GM12864 (cell line): ENCODE measurements around the gene ACAP1.
A peak's percentile ranks its signal among the peaks of the same experiment; 100 is the strongest.

ENCODE experiments used
- DNase-seq: peaks from one replicate; pipeline ENCODE4 v3.0.0-alpha.2; 2011; ENCODE audit warnings: low read depth
- H3K4me3 ChIP-seq: 2 replicates; pipeline ENCODE4 v1.5.1; 2011; ENCODE audit warnings: mild to moderate bottlenecking, low read depth, low read length, control low read depth
- TF ChIP-seq, protein P1 (sequence below): IDR thresholded peaks from 2 replicates; pipeline ENCODE4 v1.5.1; 2011; ENCODE audit warnings: low read depth, mild to moderate bottlenecking, moderate library complexity, low read length, control low read depth, inconsistent platforms; ENCODE audit errors: missing control alignments

Gene ACAP1

GRCh38 chr17:7293159-7293558 lies 43.2 kb upstream of the ACAP1 start:
- no peak overlapping the region for H3K4me3 ChIP-seq
- no peak for DNase-seq
- TF ChIP-seq, protein P1, sequence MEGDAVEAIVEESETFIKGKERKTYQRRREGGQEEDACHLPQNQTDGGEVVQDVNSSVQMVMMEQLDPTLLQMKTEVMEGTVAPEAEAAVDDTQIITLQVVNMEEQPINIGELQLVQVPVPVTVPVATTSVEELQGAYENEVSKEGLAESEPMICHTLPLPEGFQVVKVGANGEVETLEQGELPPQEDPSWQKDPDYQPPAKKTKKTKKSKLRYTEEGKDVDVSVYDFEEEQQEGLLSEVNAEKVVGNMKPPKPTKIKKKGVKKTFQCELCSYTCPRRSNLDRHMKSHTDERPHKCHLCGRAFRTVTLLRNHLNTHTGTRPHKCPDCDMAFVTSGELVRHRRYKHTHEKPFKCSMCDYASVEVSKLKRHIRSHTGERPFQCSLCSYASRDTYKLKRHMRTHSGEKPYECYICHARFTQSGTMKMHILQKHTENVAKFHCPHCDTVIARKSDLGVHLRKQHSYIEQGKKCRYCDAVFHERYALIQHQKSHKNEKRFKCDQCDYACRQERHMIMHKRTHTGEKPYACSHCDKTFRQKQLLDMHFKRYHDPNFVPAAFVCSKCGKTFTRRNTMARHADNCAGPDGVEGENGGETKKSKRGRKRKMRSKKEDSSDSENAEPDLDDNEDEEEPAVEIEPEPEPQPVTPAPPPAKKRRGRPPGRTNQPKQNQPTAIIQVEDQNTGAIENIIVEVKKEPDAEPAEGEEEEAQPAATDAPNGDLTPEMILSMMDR: no peak

- TF ChIP-seq, protein P1: no peak
- H3K4me3 ChIP-seq: no peak overlapping the region
- no peak for DNase-seq
Observed at GRCh38 chr17:7293816-7294613, 42.3 kb upstream of the ACAP1 start.

- no peak for DNase-seq
- peak within 1 kb of the TSS; percentile 34 for H3K4me3 ChIP-seq
- TF ChIP-seq, protein P1: no peak
Observed at GRCh38 chr17:7294614-7295153, 41.6 kb upstream of the ACAP1 start, which contains the start of gene YBX2. Gene YBX2, minus strand, starts transcription at chr17:7294639. Its CDS starts 139 bp downstream, at chr17:7294500.

GRCh38 chr17:7295230-7296180 lies 40.8 kb upstream of the ACAP1 start:
- peak overlapping the region; percentile 34 for H3K4me3 ChIP-seq
- DNase-seq: no peak
- TF ChIP-seq, protein P1: peak; percentile 8

DNA sequence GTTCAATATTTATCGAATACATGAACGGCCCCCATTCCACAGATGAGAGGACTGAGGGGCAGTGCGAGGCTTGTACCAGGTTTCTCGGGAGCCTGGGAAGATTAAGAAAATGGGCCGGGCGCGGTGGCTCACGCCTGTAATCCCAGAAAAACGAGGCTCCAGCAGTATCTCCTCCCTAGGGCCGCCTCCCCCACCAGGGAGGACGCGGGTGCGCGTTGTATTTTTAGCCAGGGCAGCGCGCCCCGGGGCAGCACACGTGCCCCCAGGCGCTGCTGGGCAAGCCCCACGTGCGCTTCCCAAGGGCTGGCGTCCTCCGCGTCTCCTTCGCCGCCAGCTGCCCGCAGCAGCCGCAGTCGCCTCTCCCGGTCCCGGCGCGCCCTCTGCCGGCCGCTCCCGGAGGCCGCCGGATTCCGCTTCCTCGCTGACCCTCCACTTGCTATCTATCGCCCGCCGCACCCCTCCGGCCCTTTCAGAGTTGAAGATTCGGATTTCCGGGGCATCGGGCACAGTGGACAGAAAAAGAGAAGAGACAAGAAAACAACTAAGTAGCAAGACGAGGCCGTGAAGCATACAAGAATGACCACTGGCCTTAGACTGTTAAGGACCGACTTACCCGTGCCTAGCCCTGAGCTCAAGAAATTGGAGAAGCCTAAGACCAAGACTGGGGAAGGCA lies 40.0 kb upstream of the ACAP1 start:
- no peak overlapping the region for H3K4me3 ChIP-seq
- TF ChIP-seq, protein P1: peak; percentile 83
- DNase-seq: no peak

DNA sequence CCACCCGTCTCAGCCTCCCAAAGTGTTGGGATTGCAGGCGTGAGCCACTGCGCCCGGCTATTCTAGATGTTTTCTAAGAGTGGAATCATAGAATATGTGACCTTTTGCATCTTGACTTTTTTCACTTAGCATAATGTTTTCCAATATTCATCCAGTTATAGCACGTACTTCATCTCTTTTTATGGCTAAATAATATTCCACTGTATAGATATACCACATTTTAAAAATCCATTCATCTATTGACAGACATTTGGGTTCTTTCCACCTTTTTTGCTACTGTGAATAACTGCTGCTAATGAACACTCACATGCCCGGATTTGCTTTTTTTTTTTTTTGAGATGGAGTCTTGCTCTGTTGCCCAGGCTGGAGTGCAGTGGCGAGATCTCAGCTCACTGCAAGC lies 32.1 kb upstream of the ACAP1 start:
- TF ChIP-seq, protein P1: no peak
- DNase-seq: no peak
- H3K4me3 ChIP-seq: no peak overlapping the region
